Measurements from ENCODE around the gene ABCA10.

DNA sequence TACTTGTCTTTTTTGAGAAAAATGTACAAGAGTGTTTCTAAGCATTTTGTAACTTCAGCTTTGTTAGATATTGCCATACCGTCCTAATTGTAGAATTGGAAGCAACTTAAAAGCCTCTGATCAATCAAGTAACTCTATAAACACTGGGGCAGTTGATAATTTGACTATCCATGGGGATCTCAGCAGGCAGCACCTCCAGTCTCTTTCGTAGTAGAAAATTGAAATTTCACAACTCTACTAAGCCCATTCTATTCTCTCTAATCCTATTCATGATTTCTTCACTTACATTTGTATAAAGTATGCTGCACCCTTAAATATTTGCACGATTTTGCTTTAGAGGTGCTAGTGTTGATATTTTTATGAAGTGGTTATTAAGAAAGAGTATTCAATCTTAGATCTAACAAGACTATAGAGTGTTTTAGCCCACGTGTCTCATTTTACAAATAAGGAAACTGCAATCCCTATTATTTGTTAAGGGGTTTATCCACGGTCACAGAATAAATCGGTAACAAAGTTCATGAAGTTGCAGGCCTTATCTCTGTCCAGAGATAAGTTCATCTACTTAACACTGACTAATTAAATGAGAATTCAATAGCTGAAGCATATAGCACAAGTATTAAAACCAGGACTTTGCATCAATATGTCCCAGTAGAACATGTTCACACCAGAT, 97.9 kb downstream of the ABCA10 start:
- TF ChIP-seq, protein P1, sequence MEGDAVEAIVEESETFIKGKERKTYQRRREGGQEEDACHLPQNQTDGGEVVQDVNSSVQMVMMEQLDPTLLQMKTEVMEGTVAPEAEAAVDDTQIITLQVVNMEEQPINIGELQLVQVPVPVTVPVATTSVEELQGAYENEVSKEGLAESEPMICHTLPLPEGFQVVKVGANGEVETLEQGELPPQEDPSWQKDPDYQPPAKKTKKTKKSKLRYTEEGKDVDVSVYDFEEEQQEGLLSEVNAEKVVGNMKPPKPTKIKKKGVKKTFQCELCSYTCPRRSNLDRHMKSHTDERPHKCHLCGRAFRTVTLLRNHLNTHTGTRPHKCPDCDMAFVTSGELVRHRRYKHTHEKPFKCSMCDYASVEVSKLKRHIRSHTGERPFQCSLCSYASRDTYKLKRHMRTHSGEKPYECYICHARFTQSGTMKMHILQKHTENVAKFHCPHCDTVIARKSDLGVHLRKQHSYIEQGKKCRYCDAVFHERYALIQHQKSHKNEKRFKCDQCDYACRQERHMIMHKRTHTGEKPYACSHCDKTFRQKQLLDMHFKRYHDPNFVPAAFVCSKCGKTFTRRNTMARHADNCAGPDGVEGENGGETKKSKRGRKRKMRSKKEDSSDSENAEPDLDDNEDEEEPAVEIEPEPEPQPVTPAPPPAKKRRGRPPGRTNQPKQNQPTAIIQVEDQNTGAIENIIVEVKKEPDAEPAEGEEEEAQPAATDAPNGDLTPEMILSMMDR (IDR thresholded peaks at IDR 0.05): no peak
- TF ChIP-seq EZH2 (IDR thresholded peaks at IDR 0.05; ENCODE audit: borderline replicate concordance, insufficient read depth, low read depth, low read length, poor library complexity, severe bottlenecking): no peak
